DOHH2 (cell line): ENCODE data around the gene COIL.

ENCODE experiments used
- H3F3A ChIP-seq: fragments of 200-600 bp; sonication (generic), shearing (Covaris generic); 2 replicates; pipeline ENCODE4 v1.6.0; 2016; ENCODE audit warnings: antibody characterized with exemption, mild to moderate bottlenecking; ENCODE audit not compliant: control insufficient read depth, insufficient read depth
- H3K27ac ChIP-seq: fragments of 200-600 bp; sonication (generic); 2 replicates; pipeline ENCODE4 v1.5.1; 2014; ENCODE audit warnings: low read depth, mild to moderate bottlenecking, low read length, moderate library complexity
- H3K27me3 ChIP-seq: fragments of 200-600 bp; sonication (generic); 2 replicates; pipeline ENCODE4 v1.6.1; 2014; ENCODE audit warnings: mild to moderate bottlenecking, low read length, mixed read lengths; ENCODE audit not compliant: control insufficient read depth
- H3K36me3 ChIP-seq: fragments of 200-600 bp; sonication (generic); 2 replicates; pipeline ENCODE4 v1.6.1; 2014; ENCODE audit warnings: mild to moderate bottlenecking, low read length, moderate library complexity, mixed read lengths; ENCODE audit not compliant: control insufficient read depth
- H3K4me1 ChIP-seq: fragments of 200-600 bp; sonication (generic); 2 replicates; pipeline ENCODE4 v1.6.1; 2014; ENCODE audit warnings: mild to moderate bottlenecking, low read length, mixed read lengths; ENCODE audit not compliant: control insufficient read depth
- H3K4me2 ChIP-seq: fragments of 200-600 bp; sonication (generic); 2 replicates; pipeline ENCODE4 v1.6.0; 2014; ENCODE audit warnings: mild to moderate bottlenecking, low read length, moderate library complexity
- H3K4me3 ChIP-seq: fragments of 200-600 bp; sonication (generic); 2 replicates; pipeline ENCODE4 v1.5.1; 2014; ENCODE audit warnings: mild to moderate bottlenecking, low read length, mixed read lengths
- H3K79me2 ChIP-seq: fragments of 200-600 bp; sonication (generic); 2 replicates; pipeline ENCODE4 v1.6.1; 2014; ENCODE audit warnings: mild to moderate bottlenecking, low read length, mixed read lengths; ENCODE audit not compliant: control insufficient read depth
- H3K9me2 ChIP-seq: fragments of 200-600 bp; sonication (generic); replicated peaks from 2 replicates; pipeline ENCODE4 v1.6.1; 2014; ENCODE audit warnings: mild to moderate bottlenecking, low read length, mixed read lengths; ENCODE audit not compliant: control insufficient read depth
- H3K9me3 ChIP-seq: fragments of 200-600 bp; sonication (generic); 2 replicates; pipeline ENCODE4 v1.6.1; 2014; ENCODE audit warnings: antibody characterized with exemption, low read length, mixed read lengths; ENCODE audit not compliant: control insufficient read depth, insufficient read depth
- H4K20me1 ChIP-seq: fragments of 200-600 bp; sonication (generic); 2 replicates; pipeline ENCODE4 v1.6.0; 2014; ENCODE audit warnings: low read depth, mild to moderate bottlenecking, antibody characterized with exemption, low read length, moderate library complexity; ENCODE audit not compliant: control insufficient read depth, insufficient read depth
- CTCF ChIP-seq: fragments of 200-600 bp; sonication (generic); IDR thresholded peaks from one replicate; pipeline ENCODE4 v1.5.1; 2014; ENCODE audit warnings: antibody characterized with exemption, mild to moderate bottlenecking, low read depth, low read length; ENCODE audit not compliant: poor library complexity, severe bottlenecking
- EZH2phosphoT487 ChIP-seq: fragments of 200-600 bp; sonication (generic); IDR thresholded peaks from 2 replicates; pipeline ENCODE4 v1.6.1; 2017; ENCODE audit warnings: borderline replicate concordance, mild to moderate bottlenecking, antibody characterized with exemption, low read length, moderate library complexity, mixed read lengths

COIL gene

GRCh38 chr17:56897646-56898424, 63.0 kb downstream of the COIL start:
- peaks cover 90% of the 10 kb centered on the region for H3K36me3 ChIP-seq
- 0 out of 2 replicates have a peak, but pooled peaks cover 4% of the 10 kb centered on the region for H3K79me2 ChIP-seq
- H3K9me3 ChIP-seq, result no peaks in the 10 kb centered on the region
- no peaks in the 10 kb centered on the region for H3K27me3 ChIP-seq
- peaks cover 45% of the 10 kb centered on the region for H3K4me1 ChIP-seq
- H3F3A ChIP-seq, result peaks cover 20% of the 10 kb centered on the region
- peak overlapping the region; percentile 64 for H3K27ac ChIP-seq
- TF ChIP-seq CTCF, result no peak
- TF ChIP-seq EZH2phosphoT487, result no peak
- peak overlapping the region; percentile 86 for H3K4me2 ChIP-seq
- peak overlapping the region; percentile 59 for H3K4me3 ChIP-seq
- no peaks in the 10 kb centered on the region for H3K9me2 ChIP-seq
- H4K20me1 ChIP-seq, result peaks cover 21% of the 10 kb centered on the region

GRCh38 chr17:56896968-56897359, 63.9 kb downstream of the COIL start:
- H3K4me2 ChIP-seq, result peak overlapping the region; percentile 86

GRCh38 chr17:56896217-56896967, 64.5 kb downstream of the COIL start:
- Histone ChIP-seq H3K4me2 (peak overlapping the region; percentile 86), H3K27me3 (no peaks in the 10 kb centered on the region), H3K79me2 (no peaks in the 10 kb centered on the region), H3K4me3 (peak overlapping the region; percentile 59), H3K27ac (peak overlapping the region; percentile 64), H3F3A (peaks cover 20% of the 10 kb centered on the region), H3K9me2 (no peaks in the 10 kb centered on the region), H3K36me3 (peaks cover 90% of the 10 kb centered on the region), H3K9me3 (no peaks in the 10 kb centered on the region), H4K20me1 (peaks cover 13% of the 10 kb centered on the region), H3K4me1 (peaks cover 45% of the 10 kb centered on the region)
- no peak for TF ChIP-seq CTCF

More at GRCh38 chr17:56896968-56897359, 63.9 kb downstream of the COIL start:
- Histone ChIP-seq H3K27ac (peak overlapping the region; percentile 64), H3K9me3 (no peaks in the 10 kb centered on the region), H3K4me1 (peaks cover 45% of the 10 kb centered on the region), H3K4me3 (peak overlapping the region; percentile 59), H3K36me3 (peaks cover 90% of the 10 kb centered on the region), H3K27me3 (no peaks in the 10 kb centered on the region), H3K79me2 (no peaks in the 10 kb centered on the region), H4K20me1 (peaks cover 19% of the 10 kb centered on the region), H3F3A (peaks cover 20% of the 10 kb centered on the region), H3K9me2 (no peaks in the 10 kb centered on the region)
- no peak for TF ChIP-seq EZH2phosphoT487
- no peak for TF ChIP-seq CTCF
